NCI-H345 treated with DMSO at 0.1 percent for 48 hours (cell line): ENCODE results near the gene KCNJ2.

Experiments used
- DNase-seq: peaks from one replicate; lab custom pipeline; 2025; ENCODE audit not compliant: unreplicated experiment; lab: John Stamatoyannopoulos, UW

The KCNJ2 gene

GRCh38 chr17:70202840-70203239, 33.5 kb downstream of the KCNJ2 start:
- DNase-seq = no peak

GRCh38 chr17:70204431-70204830, 35.1 kb downstream of the KCNJ2 start:
- DNase-seq = no peak

GRCh38 chr17:70205401-70205800, 36.1 kb downstream of the KCNJ2 start:
- no peak for DNase-seq

GRCh38 chr17:70206361-70207010, 37.2 kb downstream of the KCNJ2 start:
- no peak for DNase-seq

GRCh38 chr17:70207184-70207583, 37.9 kb downstream of the KCNJ2 start:
- DNase-seq = no peak

- DNase-seq = no peak
These were observed 38.9 kb downstream of the KCNJ2 start for GRCh38 chr17:70208080-70208794.

GRCh38 chr17:70208825-70209555, 39.7 kb downstream of the KCNJ2 start:
- no peak for DNase-seq

GRCh38 chr17:70215656-70216055, 46.3 kb downstream of the KCNJ2 start:
- no peak for DNase-seq

GRCh38 chr17:70217571-70217970, 48.2 kb downstream of the KCNJ2 start:
- no peak for DNase-seq

GRCh38 chr17:70225276-70225675, 55.9 kb downstream of the KCNJ2 start:
- no peak for DNase-seq
